ENCODE data around the gene STARD9.
"Not testable (repeated sequence)": the region's sequence is repeated elsewhere in the genome, so short reads cannot be mapped to it uniquely, and the experiment has no call there.

The STARD9 gene

DNA sequence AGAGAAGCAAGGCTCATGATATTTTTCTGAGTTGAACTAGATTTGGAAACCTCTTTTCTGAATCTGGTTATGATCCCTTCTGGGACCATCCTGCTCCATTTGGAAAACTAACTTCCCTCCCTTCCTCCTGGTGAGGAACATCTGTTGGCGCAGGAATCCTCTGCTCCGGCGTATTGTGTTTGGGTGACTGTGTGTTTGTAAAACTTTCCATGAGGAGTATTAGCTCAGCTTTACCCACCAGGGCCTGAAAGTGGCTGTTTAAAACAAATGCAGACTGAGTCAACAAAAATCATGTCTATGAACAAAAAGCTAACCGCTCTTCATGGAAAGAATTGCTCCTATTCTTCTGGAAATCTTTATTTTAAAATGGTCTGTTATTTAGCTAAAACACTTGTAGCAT lies 17.7 kb downstream of the STARD9 start:
- POLR2A ChIA-PET, result no interaction called here
- CTCF ChIA-PET, result interaction anchor here (0.9 to 1.6 kb wide), 4 partner anchors 9 to 333 kb away, joined by 3 to 5 read pairs (median 4); partner anchors contain the start of gene STARD9
- no peak overlapping the region for H3K4me3 ChIP-seq (ENCODE audit: low read depth, low read length)
- no peak for DNase-seq (ENCODE audit: low read depth, low spot score)
- TF ChIP-seq, protein P1, sequence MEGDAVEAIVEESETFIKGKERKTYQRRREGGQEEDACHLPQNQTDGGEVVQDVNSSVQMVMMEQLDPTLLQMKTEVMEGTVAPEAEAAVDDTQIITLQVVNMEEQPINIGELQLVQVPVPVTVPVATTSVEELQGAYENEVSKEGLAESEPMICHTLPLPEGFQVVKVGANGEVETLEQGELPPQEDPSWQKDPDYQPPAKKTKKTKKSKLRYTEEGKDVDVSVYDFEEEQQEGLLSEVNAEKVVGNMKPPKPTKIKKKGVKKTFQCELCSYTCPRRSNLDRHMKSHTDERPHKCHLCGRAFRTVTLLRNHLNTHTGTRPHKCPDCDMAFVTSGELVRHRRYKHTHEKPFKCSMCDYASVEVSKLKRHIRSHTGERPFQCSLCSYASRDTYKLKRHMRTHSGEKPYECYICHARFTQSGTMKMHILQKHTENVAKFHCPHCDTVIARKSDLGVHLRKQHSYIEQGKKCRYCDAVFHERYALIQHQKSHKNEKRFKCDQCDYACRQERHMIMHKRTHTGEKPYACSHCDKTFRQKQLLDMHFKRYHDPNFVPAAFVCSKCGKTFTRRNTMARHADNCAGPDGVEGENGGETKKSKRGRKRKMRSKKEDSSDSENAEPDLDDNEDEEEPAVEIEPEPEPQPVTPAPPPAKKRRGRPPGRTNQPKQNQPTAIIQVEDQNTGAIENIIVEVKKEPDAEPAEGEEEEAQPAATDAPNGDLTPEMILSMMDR (IDR thresholded peaks at IDR 0.05; ENCODE audit: insufficient read depth, low read length, missing control alignments), result no peak

DNA sequence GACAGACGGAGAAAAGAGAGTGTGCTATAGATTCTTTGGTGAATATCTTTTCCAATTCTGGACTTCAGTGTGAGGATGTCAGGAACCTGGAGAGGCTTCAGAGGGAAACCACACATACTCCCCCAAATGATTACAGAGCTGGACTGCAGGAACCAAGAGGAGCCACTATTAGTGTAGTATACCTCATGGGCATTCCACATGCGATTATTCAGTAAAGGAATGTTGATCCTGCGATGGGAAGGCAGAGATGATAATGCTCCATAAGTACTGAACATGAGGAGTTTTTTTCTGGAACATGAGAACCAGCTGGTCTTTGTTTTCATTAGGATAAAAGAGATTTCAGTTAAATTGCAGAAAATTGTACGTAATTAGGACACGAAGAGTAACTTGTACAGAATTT lies 18.7 kb downstream of the STARD9 start:
- ChIA-PET CTCF (interaction anchor here (0.7 to 1.9 kb wide), 2 partner anchors 11 to 57 kb away, joined by 3 to 5 read pairs; no protein-coding TSS in a partner anchor), POLR2A (no interaction called here)
- TF ChIP-seq, protein P1 (IDR thresholded peaks at IDR 0.05; ENCODE audit: insufficient read depth, low read length, missing control alignments), result no peak
- H3K4me3 ChIP-seq (ENCODE audit: low read depth, low read length), result no peak overlapping the region
- no peak for DNase-seq (ENCODE audit: low read depth, low spot score)

DNA sequence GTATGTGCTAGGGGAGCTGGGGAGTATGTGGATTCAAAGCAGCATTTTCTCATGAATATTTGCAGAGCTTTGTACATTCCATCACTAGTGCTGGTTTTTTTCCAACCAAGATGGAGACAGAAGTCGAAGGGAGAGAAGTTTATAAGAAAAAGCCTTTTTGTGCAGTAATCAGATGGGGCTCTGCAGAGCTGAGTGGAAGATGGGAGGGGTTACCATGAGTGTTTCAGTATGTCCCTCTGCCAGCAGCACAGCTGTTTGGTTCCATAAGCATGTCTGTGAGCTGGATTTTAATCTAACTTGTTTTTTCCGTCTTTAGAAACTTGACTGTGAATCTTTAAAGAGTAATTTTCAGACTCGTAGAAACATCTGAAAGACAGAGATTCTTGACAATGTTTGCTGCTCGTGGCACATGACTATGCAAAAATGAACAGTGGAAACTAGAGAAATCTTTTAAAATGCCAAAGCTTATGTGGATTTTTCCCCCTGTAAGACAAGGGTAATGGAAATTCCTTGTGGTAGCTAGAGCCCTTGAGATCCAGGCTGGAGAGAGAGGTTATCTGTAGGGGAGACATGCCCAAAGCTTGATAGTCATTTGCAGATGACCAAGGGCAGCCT lies 20.3 kb downstream of the STARD9 start:
- POLR2A ChIA-PET, result no interaction called here
- no peak for DNase-seq (ENCODE audit: low read depth, low spot score)
- H3K4me3 ChIP-seq (ENCODE audit: low read depth, low read length), result no peak overlapping the region
- TF ChIP-seq, protein P1 (IDR thresholded peaks at IDR 0.05; ENCODE audit: insufficient read depth, low read length, missing control alignments), result no peak
- CTCF ChIA-PET, result interaction anchor here (1.9 kb wide), 1 partner anchor 12 kb away, joined by 5 read pairs; no protein-coding TSS in a partner anchor

DNA sequence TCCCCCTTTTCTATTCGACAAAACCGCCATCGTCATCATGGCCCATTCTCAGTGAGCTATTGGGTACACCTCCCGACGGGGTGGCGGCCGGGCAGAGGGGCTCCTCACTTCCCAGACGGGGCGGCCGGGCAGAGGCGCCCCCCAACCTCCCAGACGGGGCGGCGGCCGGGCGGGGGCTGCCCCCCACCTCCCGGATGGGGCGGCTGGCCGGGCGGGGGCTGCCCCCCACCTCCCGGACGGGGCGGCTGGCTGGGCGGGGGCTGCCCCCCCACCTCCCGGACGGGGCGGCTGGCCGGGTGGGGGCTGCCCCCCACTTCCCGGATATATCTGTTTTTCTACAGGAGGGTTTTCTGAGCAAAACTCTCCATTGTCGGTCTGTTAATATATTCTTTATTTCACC lies 25.9 kb downstream of the STARD9 start:
- H3K4me3 ChIP-seq (ENCODE audit: low read depth, low read length); POLR2A ChIA-PET; CTCF ChIA-PET; DNase-seq (ENCODE audit: low read depth, low spot score): not testable (repeated sequence)

DNA sequence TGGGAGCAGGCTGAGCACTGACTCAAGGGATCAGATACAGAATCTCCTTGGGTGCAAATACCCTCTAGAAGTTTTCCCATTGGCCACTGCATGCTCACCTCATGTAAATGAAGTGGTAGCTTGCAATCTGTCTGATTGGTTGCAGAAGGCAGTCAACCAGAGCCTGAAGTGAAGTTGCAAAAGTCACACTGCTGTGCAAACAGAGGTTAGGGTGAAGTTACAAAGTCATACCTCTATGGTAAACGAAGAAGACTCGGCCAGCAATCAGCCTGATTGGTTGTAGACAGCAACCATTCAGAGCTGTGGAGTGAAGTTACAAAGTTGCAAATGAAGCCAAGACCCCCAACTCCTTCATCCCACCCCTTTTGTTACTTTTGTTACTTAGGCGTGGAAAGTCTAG lies 27.1 kb downstream of the STARD9 start:
- CTCF ChIA-PET, result no interaction called here
- no peak overlapping the region for H3K4me3 ChIP-seq (ENCODE audit: low read depth, low read length)
- TF ChIP-seq, protein P1 (IDR thresholded peaks at IDR 0.05; ENCODE audit: insufficient read depth, low read length, missing control alignments), result no peak
- DNase-seq (ENCODE audit: low read depth, low spot score), result no peak
- POLR2A ChIA-PET, result no interaction called here

DNA sequence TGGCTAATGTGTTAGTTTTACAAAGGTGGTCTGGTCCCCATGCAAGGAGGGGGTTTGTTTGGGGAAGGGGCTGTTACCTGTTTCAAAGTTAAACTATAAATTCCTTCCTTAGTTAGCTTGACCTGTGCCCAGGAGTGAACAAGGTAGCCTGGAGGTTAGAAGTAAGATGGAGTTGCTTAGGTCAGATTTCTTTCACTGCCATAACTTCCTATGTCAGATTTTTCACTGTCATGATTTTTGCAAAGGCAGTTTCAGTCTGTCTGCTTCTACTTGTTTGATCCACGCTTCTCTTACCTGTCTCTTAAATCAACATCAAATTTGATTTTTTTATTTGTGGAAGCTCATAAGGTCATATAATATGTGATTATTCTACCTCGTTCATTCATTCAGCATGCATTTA lies 28.6 kb downstream of the STARD9 start:
- TF ChIP-seq, protein P1 (IDR thresholded peaks at IDR 0.05; ENCODE audit: insufficient read depth, low read length, missing control alignments), result no peak
- ChIA-PET CTCF (no interaction called here), POLR2A (no interaction called here)
- H3K4me3 ChIP-seq (ENCODE audit: low read depth, low read length), result no peak overlapping the region
- no peak for DNase-seq (ENCODE audit: low read depth, low spot score)

Measured in AG04449 (cell line).